Measurements from ENCODE around the gene SLFN12L. TPM values are rescaled to one million over a fixed set of nuclear protein-coding genes. Genes with fewer than 3 reads are reported as not detected.
"Not testable (repeated sequence)": the region's sequence is repeated elsewhere in the genome, so short reads cannot be mapped to it uniquely, and the experiment has no call there.

Gene SLFN12L
- total RNA-seq, 1 experiment from 2014 or later: 2.7 TPM

- intact Hi-C loops (cut with micrococcal nuclease; ENCODE audit: unreplicated experiment): no loop called here
- BruUV-seq (replicated peaks): no TSS peak
- no peaks in the 10 kb centered on the region for H3K27me3 ChIP-seq (replicated peaks; ENCODE audit: insufficient read depth, low read depth, low read length, poor library complexity)
- ChIA-PET POLR2A (ENCODE audit: low non-redundant PET) (interaction anchor here (0.9 kb wide), 1 partner anchor 151 kb away, joined by 6 read pairs; no protein-coding TSS in a partner anchor), CTCF (interaction anchor here (0.6 kb wide), 1 partner anchor 240 kb away, joined by 12 read pairs; no protein-coding TSS in a partner anchor)
- peak; percentile 29 for DNase-seq (ENCODE audit: low spot score)
- no peaks in the 10 kb centered on the region for H3K9me3 ChIP-seq (ENCODE audit: low read depth, low read length, poor library complexity, severe bottlenecking)
- H3K4me1 ChIP-seq (ENCODE audit: insufficient read depth, low read length, poor library complexity, severe bottlenecking): no peaks in the 10 kb centered on the region
- TF ChIP-seq CTCF (conservative IDR thresholded peaks at IDR 0.05; ENCODE audit: low read depth, low read length) (no peak), EZH2 (IDR thresholded peaks at IDR 0.05; ENCODE audit: borderline replicate concordance, low read depth, low read length, poor library complexity, severe bottlenecking) (no peak)
- no peak overlapping the region for H3K4me3 ChIP-seq (ENCODE audit: low read depth, low read length, poor library complexity, severe bottlenecking)
- no peak overlapping the region for H3K27ac ChIP-seq (ENCODE audit: low read depth, low read length, poor library complexity, severe bottlenecking)
- H3K36me3 ChIP-seq (ENCODE audit: insufficient read depth, low read length, poor library complexity, severe bottlenecking): no peaks in the 10 kb centered on the region
Observed at GRCh38 chr17:35523296-35523695, 14.2 kb downstream of the SLFN12L start.

GRCh38 chr17:35521654-35522256 is 15.7 kb downstream of the SLFN12L start:
- H3K27ac ChIP-seq (ENCODE audit: low read depth, low read length, poor library complexity, severe bottlenecking); H3K27me3 ChIP-seq (replicated peaks; ENCODE audit: insufficient read depth, low read depth, low read length, poor library complexity); POLR2A ChIA-PET (ENCODE audit: low non-redundant PET); H3K9me3 ChIP-seq (ENCODE audit: low read depth, low read length, poor library complexity, severe bottlenecking); H3K4me1 ChIP-seq (ENCODE audit: insufficient read depth, low read length, poor library complexity, severe bottlenecking); intact Hi-C loops (cut with micrococcal nuclease; ENCODE audit: unreplicated experiment); CTCF ChIA-PET; H3K4me3 ChIP-seq (ENCODE audit: low read depth, low read length, poor library complexity, severe bottlenecking); H3K36me3 ChIP-seq (ENCODE audit: insufficient read depth, low read length, poor library complexity, severe bottlenecking); DNase-seq (ENCODE audit: low spot score); BruUV-seq (replicated peaks): not testable (repeated sequence)

DNA sequence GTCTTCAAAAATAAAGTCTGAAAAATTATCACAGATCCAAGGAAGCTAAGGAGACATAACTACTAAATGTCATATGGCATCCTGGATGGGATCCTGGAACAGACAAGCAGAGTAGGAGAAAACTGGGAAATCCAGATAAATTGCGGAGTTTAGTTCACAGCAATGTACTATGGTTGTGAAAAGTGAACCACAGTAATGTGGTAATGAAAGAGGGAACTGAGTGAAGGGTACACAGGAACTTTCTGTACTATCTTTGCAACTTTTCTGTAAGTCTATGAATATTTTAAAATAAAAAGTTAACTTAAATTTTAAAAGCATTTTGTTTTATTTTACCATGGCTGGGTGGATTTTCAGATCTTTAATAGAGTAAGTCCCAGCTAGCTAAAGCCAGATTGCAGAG is 16.3 kb downstream of the SLFN12L start:
- no peaks in the 10 kb centered on the region for H3K4me1 ChIP-seq (ENCODE audit: insufficient read depth, low read length, poor library complexity, severe bottlenecking)
- CTCF ChIA-PET: no interaction called here
- no peaks in the 10 kb centered on the region for H3K9me3 ChIP-seq (ENCODE audit: low read depth, low read length, poor library complexity, severe bottlenecking)
- no peaks in the 10 kb centered on the region for H3K27me3 ChIP-seq (replicated peaks; ENCODE audit: insufficient read depth, low read depth, low read length, poor library complexity)
- no TSS peak for BruUV-seq (replicated peaks)
- H3K27ac ChIP-seq (ENCODE audit: low read depth, low read length, poor library complexity, severe bottlenecking): no peak overlapping the region
- H3K36me3 ChIP-seq (ENCODE audit: insufficient read depth, low read length, poor library complexity, severe bottlenecking): no peaks in the 10 kb centered on the region
- intact Hi-C loops (cut with micrococcal nuclease; ENCODE audit: unreplicated experiment): no loop called here
- TF ChIP-seq CTCF (conservative IDR thresholded peaks at IDR 0.05; ENCODE audit: low read depth, low read length): no peak
- TF ChIP-seq EZH2 (IDR thresholded peaks at IDR 0.05; ENCODE audit: borderline replicate concordance, low read depth, low read length, poor library complexity, severe bottlenecking): no peak
- H3K4me3 ChIP-seq (ENCODE audit: low read depth, low read length, poor library complexity, severe bottlenecking): no peak overlapping the region
- no peak for DNase-seq (ENCODE audit: low spot score)
- POLR2A ChIA-PET (ENCODE audit: low non-redundant PET): no interaction called here

DNA sequence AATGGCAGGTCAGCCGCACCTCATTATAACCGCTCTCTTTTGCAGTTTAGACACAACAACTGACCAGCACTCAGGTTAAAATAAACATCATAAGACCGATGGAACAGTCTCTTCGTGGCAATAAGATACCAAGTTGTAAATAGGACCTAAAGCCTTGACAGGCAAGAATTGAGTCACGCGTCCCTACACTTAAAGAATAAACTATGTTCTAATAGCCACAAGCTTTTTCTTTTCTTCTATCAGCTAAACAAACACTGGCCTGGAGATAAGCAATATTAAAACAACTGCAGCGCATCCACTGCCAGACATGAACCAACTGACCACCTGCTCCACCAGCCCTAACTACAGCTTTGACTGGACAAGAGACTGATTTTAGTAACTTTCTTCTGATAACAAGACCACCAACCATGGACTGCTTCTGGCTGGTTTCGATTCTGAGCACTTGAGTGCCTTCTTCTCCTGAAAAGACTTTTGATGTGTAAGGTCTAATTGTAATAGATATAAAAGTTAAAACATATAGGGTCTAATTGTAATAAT is 17.5 kb downstream of the SLFN12L start:
- DNase-seq (ENCODE audit: low spot score): no peak
- no peaks in the 10 kb centered on the region for H3K27me3 ChIP-seq (replicated peaks; ENCODE audit: insufficient read depth, low read depth, low read length, poor library complexity)
- BruUV-seq (replicated peaks): no TSS peak
- no peaks in the 10 kb centered on the region for H3K36me3 ChIP-seq (ENCODE audit: insufficient read depth, low read length, poor library complexity, severe bottlenecking)
- ChIA-PET CTCF (no interaction called here), POLR2A (ENCODE audit: low non-redundant PET) (no interaction called here)
- intact Hi-C loops (cut with micrococcal nuclease; ENCODE audit: unreplicated experiment): no loop called here
- no peaks in the 10 kb centered on the region for H3K4me1 ChIP-seq (ENCODE audit: insufficient read depth, low read length, poor library complexity, severe bottlenecking)
- no peak overlapping the region for H3K27ac ChIP-seq (ENCODE audit: low read depth, low read length, poor library complexity, severe bottlenecking)
- no peaks in the 10 kb centered on the region for H3K9me3 ChIP-seq (ENCODE audit: low read depth, low read length, poor library complexity, severe bottlenecking)
- no peak overlapping the region for H3K4me3 ChIP-seq (ENCODE audit: low read depth, low read length, poor library complexity, severe bottlenecking)
- TF ChIP-seq CTCF (conservative IDR thresholded peaks at IDR 0.05; ENCODE audit: low read depth, low read length) (no peak), EZH2 (IDR thresholded peaks at IDR 0.05; ENCODE audit: borderline replicate concordance, low read depth, low read length, poor library complexity, severe bottlenecking) (no peak)
